Measurements from ENCODE around the gene PLD4.

The PLD4 gene

DNA sequence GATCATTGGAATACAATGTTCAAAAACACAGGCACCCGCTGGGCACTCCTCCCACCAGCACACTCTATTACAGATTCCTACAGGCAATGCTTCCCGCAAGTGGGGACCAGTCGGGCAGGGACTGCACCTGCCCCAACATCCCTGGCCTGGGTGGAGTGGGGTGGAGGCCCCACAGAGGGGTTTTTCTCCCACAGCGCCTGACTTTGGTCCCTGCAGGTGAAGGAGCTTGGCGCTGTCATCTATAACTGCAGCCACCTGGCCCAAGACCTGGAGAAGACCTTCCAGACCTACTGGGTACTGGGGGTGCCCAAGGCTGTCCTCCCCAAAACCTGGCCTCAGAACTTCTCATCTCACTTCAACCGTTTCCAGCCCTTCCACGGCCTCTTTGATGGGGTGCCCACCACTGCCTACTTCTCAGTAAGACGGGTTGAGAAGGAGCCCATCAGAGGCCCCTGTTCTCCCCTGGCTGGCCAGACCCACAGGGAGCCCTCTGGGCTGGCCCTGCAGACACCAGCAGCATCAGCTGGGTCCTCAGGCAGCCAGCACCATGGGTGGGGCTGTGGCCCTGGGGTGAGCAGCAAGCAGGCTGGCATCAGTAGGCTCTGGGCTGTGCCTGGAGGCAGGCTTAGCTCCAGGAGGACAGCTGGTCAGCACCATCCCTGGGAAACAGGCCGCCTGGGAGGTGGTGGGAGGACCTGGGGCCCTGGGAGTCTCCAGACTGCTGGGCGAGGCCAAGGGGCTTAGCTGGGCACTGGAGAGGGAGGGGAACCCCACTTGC, 6.0 kb downstream of the PLD4 start:
- H3K4me3 Mint-ChIP-seq = peak overlapping the region in 1 of 3 experiments; percentile 28
- H3K27me3 Mint-ChIP-seq (ENCODE audit: low read depth) = peaks cover 36% of the 10 kb centered on the region
- H3K9me3 Mint-ChIP-seq = no peaks in the 10 kb centered on the region
- TF ChIP-seq CTCF (IDR thresholded peaks at IDR 0.05; ENCODE audit: unreplicated experiment in 3 of 3) = no peak
- peaks cover 7% of the 10 kb centered on the region for H3K4me1 Mint-ChIP-seq
- peak overlapping the region in 1 of 3 experiments; percentile 4 for H3K27ac Mint-ChIP-seq
- H3K36me3 Mint-ChIP-seq (ENCODE audit: low read depth) = no peaks in the 10 kb centered on the region

DNA sequence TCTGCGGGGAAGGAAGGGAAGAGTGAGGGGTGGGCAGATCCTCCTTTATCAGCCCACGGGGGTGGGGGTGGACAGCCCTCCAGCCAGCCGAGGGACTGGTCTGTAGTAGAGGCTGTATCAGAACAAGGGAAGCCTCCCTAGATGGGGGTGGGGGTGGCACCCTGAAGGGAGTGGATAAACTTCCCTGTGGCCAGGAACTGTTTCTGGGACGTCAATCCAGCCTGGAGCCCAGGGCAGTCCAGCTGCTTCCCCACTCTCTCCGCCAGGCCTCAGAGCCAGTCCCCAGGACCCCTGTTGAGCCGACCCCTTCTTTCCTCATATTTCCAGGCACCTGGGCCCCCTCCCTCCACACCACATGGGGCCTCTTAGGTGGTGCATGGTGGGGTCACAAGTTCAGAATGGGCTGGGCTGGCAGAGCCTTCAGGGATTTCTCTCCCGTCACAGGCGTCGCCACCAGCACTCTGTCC, 6.7 kb downstream of the PLD4 start:
- Mint-ChIP-seq H3K4me3 (no peak overlapping the region), H3K9me3 (no peaks in the 10 kb centered on the region), H3K27me3 (ENCODE audit: low read depth) (peaks cover 36% of the 10 kb centered on the region), H3K36me3 (ENCODE audit: low read depth) (no peaks in the 10 kb centered on the region), H3K4me1 (peaks cover 7% of the 10 kb centered on the region), H3K27ac (no peak overlapping the region)
- no peak for TF ChIP-seq CTCF (IDR thresholded peaks at IDR 0.05; ENCODE audit: unreplicated experiment in 3 of 3)

- H3K36me3 Mint-ChIP-seq (ENCODE audit: low read depth) = no peaks in the 10 kb centered on the region
- no peak for TF ChIP-seq CTCF (IDR thresholded peaks at IDR 0.05; ENCODE audit: unreplicated experiment in 3 of 3)
- H3K4me1 Mint-ChIP-seq = peaks cover 7% of the 10 kb centered on the region
- H3K4me3 Mint-ChIP-seq = peak overlapping the region; percentile 67 to 82 (median 77)
- peaks cover 37% of the 10 kb centered on the region for H3K27me3 Mint-ChIP-seq (ENCODE audit: low read depth)
- H3K27ac Mint-ChIP-seq = no peak overlapping the region
- H3K9me3 Mint-ChIP-seq = no peaks in the 10 kb centered on the region
These were observed 7.3 kb downstream of the PLD4 start for GRCh38 chr14:104931771-104932675.

GRCh38 chr14:104932676-104933631, 8.3 kb downstream of the PLD4 start:
- no peaks in the 10 kb centered on the region for H3K36me3 Mint-ChIP-seq (ENCODE audit: low read depth)
- peak; percentile 66 to 73 (median 69) for TF ChIP-seq CTCF (IDR thresholded peaks at IDR 0.05; ENCODE audit: unreplicated experiment in 3 of 3)
- H3K27ac Mint-ChIP-seq = no peak overlapping the region
- H3K27me3 Mint-ChIP-seq (ENCODE audit: low read depth) = peaks cover 47% of the 10 kb centered on the region
- H3K4me3 Mint-ChIP-seq = peak overlapping the region; percentile 54 to 69 (median 65)
- peaks cover 7% of the 10 kb centered on the region for H3K4me1 Mint-ChIP-seq
- no peaks in the 10 kb centered on the region for H3K9me3 Mint-ChIP-seq
